Effector memory CD4-positive, alpha-beta T cell (primary cell): Measurements from ENCODE around the gene CXCL9.

Experiments
- DNase-seq, 3 donors: peaks; one replicate each; pipeline ENCODE4 v3.0.0-alpha.2; 2020
- H3K27ac ChIP-seq: 2 replicates; pipeline ENCODE4 v1.7.0; 2013; ENCODE audit warnings: mild to moderate bottlenecking, low read length, moderate library complexity; ENCODE audit not compliant: insufficient read depth, poor library complexity, severe bottlenecking
- H3K27me3 ChIP-seq: replicated peaks from 2 replicates; pipeline ENCODE4 v1.7.0; 2013; ENCODE audit warnings: mild to moderate bottlenecking, low read length; ENCODE audit not compliant: insufficient read depth, control insufficient read depth, poor library complexity, severe bottlenecking
- H3K36me3 ChIP-seq: 2 replicates; pipeline ENCODE4 v1.7.0; 2013; ENCODE audit warnings: mild to moderate bottlenecking, low read length, moderate library complexity; ENCODE audit not compliant: control insufficient read depth, insufficient read depth
- H3K4me1 ChIP-seq: 2 replicates; pipeline ENCODE4 v1.7.0; 2013; ENCODE audit warnings: low read length, mild to moderate bottlenecking; ENCODE audit not compliant: control insufficient read depth, insufficient read depth, poor library complexity, severe bottlenecking
- H3K4me3 ChIP-seq: 2 replicates; pipeline ENCODE4 v1.7.0; 2013; ENCODE audit warnings: low read length, low read depth, mild to moderate bottlenecking; ENCODE audit not compliant: insufficient read depth, poor library complexity, severe bottlenecking
- H3K9me3 ChIP-seq: 2 replicates; pipeline ENCODE4 v1.7.0; 2013; ENCODE audit warnings: mild to moderate bottlenecking, low read length, moderate library complexity; ENCODE audit not compliant: control insufficient read depth

The CXCL9 gene

GRCh38 chr4:76035799-76036380, 28.6 kb upstream of the CXCL9 start, which contains the start of gene CXCL11:
Gene CXCL11, minus strand, starts transcription at chr4:76036070. Its CDS starts 83 bp downstream, at chr4:76035987.
- Histone ChIP-seq H3K27ac (no peak within 1 kb of the TSS), H3K4me1 (no peaks in the 10 kb centered on the region), H3K9me3 (no peaks in the 10 kb centered on the region), H3K4me3 (no peak within 1 kb of the TSS), H3K36me3 (no peaks in the 10 kb centered on the region), H3K27me3 (no peaks in the 10 kb centered on the region)
- DNase-seq: no peak

- H3K9me3 ChIP-seq: no peaks in the 10 kb centered on the region
- H3K36me3 ChIP-seq: no peaks in the 10 kb centered on the region
- H3K27ac ChIP-seq: no peak overlapping the region
- H3K4me1 ChIP-seq: no peaks in the 10 kb centered on the region
- DNase-seq: no peak
- no peaks in the 10 kb centered on the region for H3K27me3 ChIP-seq
- H3K4me3 ChIP-seq: no peak overlapping the region
Observed at GRCh38 chr4:76035141-76035540, 27.8 kb upstream of the CXCL9 start.

- DNase-seq: no peak
- no peaks in the 10 kb centered on the region for H3K36me3 ChIP-seq
- H3K9me3 ChIP-seq: no peaks in the 10 kb centered on the region
- no peaks in the 10 kb centered on the region for H3K4me1 ChIP-seq
- H3K27me3 ChIP-seq: no peaks in the 10 kb centered on the region
- no peak overlapping the region for H3K4me3 ChIP-seq
- no peak overlapping the region for H3K27ac ChIP-seq
Observed at GRCh38 chr4:76029300-76029699, 22.0 kb upstream of the CXCL9 start.

GRCh38 chr4:76028350-76028765, 21.0 kb upstream of the CXCL9 start:
- H3K4me3 ChIP-seq: no peak overlapping the region
- peaks cover 4% of the 10 kb centered on the region for H3K4me1 ChIP-seq
- H3K36me3 ChIP-seq: no peaks in the 10 kb centered on the region
- no peaks in the 10 kb centered on the region for H3K9me3 ChIP-seq
- no peak for DNase-seq
- no peak overlapping the region for H3K27ac ChIP-seq
- H3K27me3 ChIP-seq: no peaks in the 10 kb centered on the region

GRCh38 chr4:76024065-76024464, 16.8 kb upstream of the CXCL9 start:
- Histone ChIP-seq H3K4me3 (no peak overlapping the region), H3K36me3 (no peaks in the 10 kb centered on the region), H3K4me1 (peaks cover 7% of the 10 kb centered on the region), H3K9me3 (no peaks in the 10 kb centered on the region), H3K27me3 (no peaks in the 10 kb centered on the region), H3K27ac (no peak overlapping the region)
- DNase-seq: no peak

- DNase-seq: no peak
- H3K9me3 ChIP-seq: no peaks in the 10 kb centered on the region
- no peak within 1 kb of the TSS for H3K27ac ChIP-seq
- H3K27me3 ChIP-seq: no peaks in the 10 kb centered on the region
- no peaks in the 10 kb centered on the region for H3K36me3 ChIP-seq
- peak within 1 kb of the TSS; percentile 5 for H3K4me3 ChIP-seq
- H3K4me1 ChIP-seq: peaks cover 7% of the 10 kb centered on the region
Observed at GRCh38 chr4:76023389-76023788, 16.1 kb upstream of the CXCL9 start, which contains the start of gene CXCL10. Gene CXCL10, minus strand, starts transcription at chr4:76023497. Its CDS starts 66 bp downstream, at chr4:76023431.

GRCh38 chr4:76022677-76023076, 15.4 kb upstream of the CXCL9 start:
- Histone ChIP-seq H3K4me3 (no peak overlapping the region), H3K4me1 (peaks cover 7% of the 10 kb centered on the region), H3K36me3 (no peaks in the 10 kb centered on the region), H3K9me3 (no peaks in the 10 kb centered on the region), H3K27me3 (no peaks in the 10 kb centered on the region), H3K27ac (no peak overlapping the region)
- no peak for DNase-seq

GRCh38 chr4:76022031-76022430, 14.7 kb upstream of the CXCL9 start:
- H3K27ac ChIP-seq: no peak overlapping the region
- no peaks in the 10 kb centered on the region for H3K36me3 ChIP-seq
- no peaks in the 10 kb centered on the region for H3K9me3 ChIP-seq
- DNase-seq: no peak
- no peak overlapping the region for H3K4me3 ChIP-seq
- H3K27me3 ChIP-seq: no peaks in the 10 kb centered on the region
- peaks cover 7% of the 10 kb centered on the region for H3K4me1 ChIP-seq

- no peaks in the 10 kb centered on the region for H3K27me3 ChIP-seq
- H3K4me3 ChIP-seq: no peak overlapping the region
- no peak overlapping the region for H3K27ac ChIP-seq
- no peaks in the 10 kb centered on the region for H3K4me1 ChIP-seq
- H3K9me3 ChIP-seq: no peaks in the 10 kb centered on the region
- DNase-seq: no peak
- no peaks in the 10 kb centered on the region for H3K36me3 ChIP-seq
Observed at GRCh38 chr4:76017056-76017686, 9.9 kb upstream of the CXCL9 start.

- Histone ChIP-seq H3K36me3 (no peaks in the 10 kb centered on the region), H3K4me3 (no peak overlapping the region), H3K4me1 (no peaks in the 10 kb centered on the region), H3K27ac (no peak overlapping the region), H3K27me3 (no peaks in the 10 kb centered on the region), H3K9me3 (no peaks in the 10 kb centered on the region)
- DNase-seq: no peak
Observed at GRCh38 chr4:76016393-76016792, 9.1 kb upstream of the CXCL9 start.
